OCI-LY7 (cell line): Measurements from ENCODE around the gene SLC38A5. TPM values are rescaled to one million over a fixed set of nuclear protein-coding genes. Genes with fewer than 3 reads are reported as not detected.

Experiments
- BruUV-seq: library from RNA; stranded (reverse); fragments of 400-500 nt; replicated peaks from 2 replicates; lab custom pipeline; 2021; lab: Mats Ljungman, UMichigan
- CTCF ChIA-PET: fragments of 300-600 bp; sonication (Branson Sonifier 250); formaldehyde crosslinking; loops from one replicate; lab custom pipeline; 2022; ENCODE audit warnings: antibody characterized with exemption; ENCODE audit not compliant: unreplicated experiment; lab: Charles Lee
- POLR2A ChIA-PET: fragments of 300-600 bp; sonication (Branson Sonifier 250); formaldehyde crosslinking; loops from one replicate; lab custom pipeline; 2022; ENCODE audit warnings: antibody characterized with exemption; lab: Charles Lee
- DNase-seq: peaks from one replicate; pipeline ENCODE4 v3.0.0-alpha.2; 2015; ENCODE audit warnings: low spot score
- H2AFZ ChIP-seq: fragments of 200-600 bp; sonication (generic), shearing (Covaris generic); 2 replicates; pipeline ENCODE4 v1.6.1; 2014; ENCODE audit warnings: mild to moderate bottlenecking, antibody characterized with exemption, low read length, moderate library complexity
- H3K27ac ChIP-seq: fragments of 200-600 bp; sonication (generic); 2 replicates; pipeline ENCODE4 v1.5.1; 2014; ENCODE audit warnings: mixed run types, low read depth, mild to moderate bottlenecking, moderate library complexity, low read length, inconsistent platforms; ENCODE audit not compliant: poor library complexity, severe bottlenecking
- H3K36me3 ChIP-seq: fragments of 200-600 bp; sonication (generic); 2 replicates; pipeline ENCODE4 v1.6.1; 2014; ENCODE audit warnings: mild to moderate bottlenecking, antibody characterized with exemption, low read length, moderate library complexity, mixed read lengths; ENCODE audit not compliant: insufficient read depth
- H3K4me1 ChIP-seq: fragments of 200-600 bp; sonication (generic); 2 replicates; pipeline ENCODE4 v1.5.1; 2014; ENCODE audit warnings: mild to moderate bottlenecking, low read length; ENCODE audit not compliant: insufficient read depth, poor library complexity, severe bottlenecking
- H3K4me2 ChIP-seq: fragments of 200-600 bp; sonication (generic); 2 replicates; pipeline ENCODE4 v1.6.1; 2014; ENCODE audit warnings: mild to moderate bottlenecking, low read length
- H3K4me3 ChIP-seq: fragments of 200-600 bp; sonication (generic); 2 replicates; pipeline ENCODE4 v1.5.1; 2014; ENCODE audit warnings: mild to moderate bottlenecking, low read depth, low read length; ENCODE audit not compliant: poor library complexity, severe bottlenecking
- H3K79me2 ChIP-seq: fragments of 200-600 bp; sonication (generic); 2 replicates; pipeline ENCODE4 v1.6.1; 2016; ENCODE audit warnings: low read depth, mild to moderate bottlenecking, low read length, moderate library complexity, mixed read lengths; ENCODE audit not compliant: insufficient read depth
- H3K9me2 ChIP-seq: fragments of 200-600 bp; sonication (generic); 2 replicates; pipeline ENCODE4 v1.6.1; 2016; ENCODE audit warnings: mild to moderate bottlenecking, low read length, mixed read lengths; ENCODE audit not compliant: insufficient read depth
- H3K9me3 ChIP-seq: fragments of 200-600 bp; sonication (generic); 2 replicates; pipeline ENCODE4 v1.6.1; 2014; ENCODE audit warnings: mild to moderate bottlenecking, mixed run types, low read length, mixed read lengths
- H4K20me1 ChIP-seq: fragments of 200-600 bp; sonication (generic); 2 replicates; pipeline ENCODE4 v1.6.1; 2014; ENCODE audit warnings: mild to moderate bottlenecking, antibody characterized with exemption, low read length, moderate library complexity, mixed read lengths; ENCODE audit not compliant: insufficient read depth
- EZH2phosphoT487 ChIP-seq: fragments of 200-600 bp; sonication (generic); IDR thresholded peaks from 2 replicates; pipeline ENCODE4 v1.6.1; 2018; ENCODE audit warnings: low read depth, borderline replicate concordance, mild to moderate bottlenecking, mixed run types, antibody characterized with exemption, low read length, moderate library complexity, mixed read lengths
- intact Hi-C: fragments of 100-400 bp; cut with micrococcal nuclease; formaldehyde crosslinking; loops from one replicate; pipeline ENCODE4 v1.10.0; 2022; ENCODE audit not compliant: unreplicated experiment
- total RNA-seq, 2 experiments: library from RNA; depleted of rRNA in 1 of 2; stranded (reverse); fragments of >200 nt in 1 of 2; shearing (Covaris generic) in 1 of 2; gene quantifications; 2 replicates each; pipeline ENCODE4 v1.2.3, GENCODE V29; 2014 to 2022
- TF ChIP-seq, protein P1 (sequence below): fragments of 200-600 bp; sonication (generic); conservative IDR thresholded peaks from 2 replicates; pipeline ENCODE4 v1.5.1; 2014; ENCODE audit warnings: mild to moderate bottlenecking, antibody characterized with exemption, low read length, moderate library complexity, mixed read lengths

SLC38A5 gene
- total RNA-seq, 2 experiments from 2014 or later, result 38.6 to 45.6 TPM

DNA sequence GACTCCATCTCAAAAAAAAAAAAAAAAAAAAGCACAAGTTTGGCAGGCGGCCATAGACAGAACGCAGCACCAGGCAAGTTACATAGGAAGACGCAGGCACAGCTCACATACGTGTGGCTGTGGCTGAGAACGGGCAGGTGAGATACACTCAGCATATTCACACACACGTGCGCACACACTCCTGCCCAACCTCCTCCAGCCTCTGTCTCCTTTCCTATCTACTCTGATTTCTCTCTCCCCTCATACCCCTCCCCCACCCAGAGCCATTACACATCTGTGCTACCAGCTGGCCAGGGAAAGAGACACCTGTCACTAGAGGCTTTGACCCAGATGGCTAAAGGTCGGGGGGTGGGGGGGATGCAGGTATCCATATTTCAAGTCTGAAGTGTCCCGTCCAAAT is 2.2 kb upstream of the SLC38A5 start:
- H3K4me2 ChIP-seq, result no peak overlapping the region
- H2AFZ ChIP-seq, result no peak overlapping the region
- no peaks in the 10 kb centered on the region for H3K9me3 ChIP-seq
- POLR2A ChIA-PET, result interaction anchor here (0.7 kb wide), 1 partner anchor 9 kb away, joined by 5 read pairs; no protein-coding TSS in a partner anchor
- H4K20me1 ChIP-seq, result no peaks in the 10 kb centered on the region
- H3K36me3 ChIP-seq, result 0 out of 2 replicates have a peak, but pooled peaks cover under 1% of the 10 kb centered on the region
- TF ChIP-seq, protein P1, sequence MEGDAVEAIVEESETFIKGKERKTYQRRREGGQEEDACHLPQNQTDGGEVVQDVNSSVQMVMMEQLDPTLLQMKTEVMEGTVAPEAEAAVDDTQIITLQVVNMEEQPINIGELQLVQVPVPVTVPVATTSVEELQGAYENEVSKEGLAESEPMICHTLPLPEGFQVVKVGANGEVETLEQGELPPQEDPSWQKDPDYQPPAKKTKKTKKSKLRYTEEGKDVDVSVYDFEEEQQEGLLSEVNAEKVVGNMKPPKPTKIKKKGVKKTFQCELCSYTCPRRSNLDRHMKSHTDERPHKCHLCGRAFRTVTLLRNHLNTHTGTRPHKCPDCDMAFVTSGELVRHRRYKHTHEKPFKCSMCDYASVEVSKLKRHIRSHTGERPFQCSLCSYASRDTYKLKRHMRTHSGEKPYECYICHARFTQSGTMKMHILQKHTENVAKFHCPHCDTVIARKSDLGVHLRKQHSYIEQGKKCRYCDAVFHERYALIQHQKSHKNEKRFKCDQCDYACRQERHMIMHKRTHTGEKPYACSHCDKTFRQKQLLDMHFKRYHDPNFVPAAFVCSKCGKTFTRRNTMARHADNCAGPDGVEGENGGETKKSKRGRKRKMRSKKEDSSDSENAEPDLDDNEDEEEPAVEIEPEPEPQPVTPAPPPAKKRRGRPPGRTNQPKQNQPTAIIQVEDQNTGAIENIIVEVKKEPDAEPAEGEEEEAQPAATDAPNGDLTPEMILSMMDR, result no peak
- no peak for TF ChIP-seq EZH2phosphoT487
- H3K4me1 ChIP-seq, result peaks cover 28% of the 10 kb centered on the region
- CTCF ChIA-PET, result no interaction called here
- H3K79me2 ChIP-seq, result peaks cover 40% of the 10 kb centered on the region
- no peaks in the 10 kb centered on the region for H3K9me2 ChIP-seq
- no peak overlapping the region for H3K27ac ChIP-seq
- no peak overlapping the region for H3K4me3 ChIP-seq
- DNase-seq, result no peak
- intact Hi-C loops, result no loop called here
- no TSS peak for BruUV-seq

DNA sequence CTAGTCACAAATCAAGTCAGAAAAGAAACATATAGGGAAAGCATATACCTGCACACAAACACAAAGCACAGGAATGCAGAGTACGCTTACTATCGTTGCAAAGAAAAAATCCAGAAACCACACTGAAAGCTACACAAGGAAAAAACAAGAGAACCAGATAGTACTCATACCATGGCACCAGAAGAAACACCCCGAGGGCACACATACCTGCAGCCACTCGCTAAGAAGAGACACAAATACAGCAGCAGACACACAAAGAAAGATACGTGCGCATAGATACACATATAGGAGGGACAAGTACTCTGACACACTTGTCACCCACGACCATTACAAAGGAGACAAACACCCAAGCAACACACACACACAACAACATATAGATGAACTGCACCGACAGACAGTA is 1.4 kb upstream of the SLC38A5 start:
- CTCF ChIA-PET, result no interaction called here
- H3K79me2 ChIP-seq, result peaks cover 33% of the 10 kb centered on the region
- H3K9me2 ChIP-seq, result no peaks in the 10 kb centered on the region
- no TSS peak for BruUV-seq
- no peaks in the 10 kb centered on the region for H4K20me1 ChIP-seq
- H2AFZ ChIP-seq, result no peak overlapping the region
- DNase-seq, result no peak
- H3K4me1 ChIP-seq, result peaks cover 24% of the 10 kb centered on the region
- TF ChIP-seq EZH2phosphoT487, result no peak
- TF ChIP-seq, protein P1, result no peak
- no peak overlapping the region for H3K27ac ChIP-seq
- H3K36me3 ChIP-seq, result peaks cover 8% of the 10 kb centered on the region; the same call in 1 of the 2 replicates
- H3K9me3 ChIP-seq, result no peaks in the 10 kb centered on the region
- intact Hi-C loops, result no loop called here
- POLR2A ChIA-PET, result interaction anchor here (0.7 kb wide), 1 partner anchor 9 kb away, joined by 5 read pairs; no protein-coding TSS in a partner anchor
- no peak overlapping the region for H3K4me3 ChIP-seq
- H3K4me2 ChIP-seq, result no peak overlapping the region

DNA sequence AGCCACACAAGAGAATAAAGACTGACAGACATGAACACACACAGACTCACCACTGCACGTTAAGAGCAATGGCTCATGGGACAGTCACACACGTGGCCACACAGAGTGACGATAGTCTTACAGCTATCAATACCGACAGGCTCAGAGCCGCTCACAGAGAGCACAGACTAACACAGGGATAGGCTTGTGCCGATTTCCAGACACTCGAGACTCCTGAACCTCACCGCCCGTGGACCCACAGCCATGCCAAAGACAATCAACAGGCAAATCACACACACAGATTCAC is 716 bp upstream of the SLC38A5 start:
- TF ChIP-seq EZH2phosphoT487, result no peak
- TF ChIP-seq, protein P1, result no peak
- Histone ChIP-seq H3K4me3 (no peak overlapping the region), H3K27ac (no peak overlapping the region), H3K4me2 (no peak overlapping the region), H4K20me1 (no peaks in the 10 kb centered on the region), H3K36me3 (peaks cover 15% of the 10 kb centered on the region), H3K4me1 (peaks cover 24% of the 10 kb centered on the region), H3K9me3 (no peaks in the 10 kb centered on the region), H3K9me2 (no peaks in the 10 kb centered on the region), H2AFZ (no peak overlapping the region), H3K79me2 (peaks cover 28% of the 10 kb centered on the region)
- ChIA-PET POLR2A (no interaction called here), CTCF (no interaction called here)
- no TSS peak for BruUV-seq
- DNase-seq, result no peak
- intact Hi-C loops, result no loop called here
